K562 (cell line): ENCODE data around the gene USPL1. TPM values are rescaled to one million over a fixed set of nuclear protein-coding genes. Genes with fewer than 3 reads are reported as not detected.
A peak's percentile ranks its signal among the peaks of the same experiment; 100 is the strongest.

Experiments
- BMI1 ChIP-seq: fragments of 150-350 bp; IDR thresholded peaks from 2 replicates; pipeline ENCODE4 v1.6.1; 2014; ENCODE audit warnings: low read length
- CEBPG ChIP-seq, 3 experiments: fragments of 200-800 bp in 1 of 3; sonication (Bioruptor generic) in 1 of 3; sonication (generic) in 1 of 3; formaldehyde crosslinking in 1 of 3; IDR thresholded peaks in 2 of 3; conservative IDR thresholded peaks in 1 of 3; 2 replicates each; pipeline versions ENCODE4 v1.6.1 to v1.8.0; 2016 to 2022; ENCODE audit warnings: missing compliant biosample characterization in 2 of 3, missing genetic modification characterization in 2 of 3, mild to moderate bottlenecking in 1 of 3, missing genetic modification reagents in 1 of 3
- CREB3 ChIP-seq: fragments of 450-650 bp; conservative IDR thresholded peaks from 2 replicates; pipeline ENCODE4 v1.6.1; 2016; ENCODE audit warnings: missing genetic modification characterization, low read depth, mild to moderate bottlenecking, missing compliant biosample characterization, moderate library complexity
- DNMT1 ChIP-seq: fragments of 450-650 bp; IDR thresholded peaks from 2 replicates; pipeline ENCODE4 v1.6.1; 2016; ENCODE audit warnings: antibody characterized with exemption, mild to moderate bottlenecking
- ELF1 ChIP-seq: fragments of 200-800 bp; sonication (Bioruptor generic); IDR thresholded peaks from 2 replicates; pipeline ENCODE4 v1.6.1; 2016; ENCODE audit warnings: missing genetic modification characterization, missing compliant biosample characterization
- FOXK1 ChIP-seq: sonication (generic); formaldehyde crosslinking; IDR thresholded peaks from 2 replicates; pipeline ENCODE4 v1.8.0; 2022; ENCODE audit warnings: missing genetic modification reagents, mild to moderate bottlenecking, borderline replicate concordance
- GMEB1 ChIP-seq: fragments of 250-450 bp; sonication (Bioruptor Pico); IDR thresholded peaks from 2 replicates; pipeline ENCODE4 v1.4.0; 2020; ENCODE audit warnings: mild to moderate bottlenecking
- HINFP ChIP-seq: fragments of 450-650 bp; conservative IDR thresholded peaks from 2 replicates; pipeline ENCODE4 v1.6.1; 2016; ENCODE audit warnings: missing genetic modification characterization, low read depth, mild to moderate bottlenecking, control low read depth, missing compliant biosample characterization
- JUND ChIP-seq, 2 experiments: IDR thresholded peaks; 2 replicates in 1 of 2; 3 replicates in 1 of 2; pipeline ENCODE4 v1.6.1; 2011; ENCODE audit warnings: borderline replicate concordance in 2 of 2, low read depth in 2 of 2, low read length in 2 of 2, improper control_type of control experiment in 1 of 2, missing biosample characterization in 1 of 2, missing genetic modification characterization in 1 of 2, missing genetic modification reagents in 1 of 2
- KLF13 ChIP-seq: fragments of 450-650 bp; IDR thresholded peaks from 2 replicates; pipeline ENCODE4 v1.6.1; 2016; ENCODE audit warnings: missing genetic modification characterization, low read depth, mild to moderate bottlenecking, missing compliant biosample characterization, moderate library complexity, borderline replicate concordance
- MAFF ChIP-seq: IDR thresholded peaks from 2 replicates; pipeline ENCODE4 v1.6.1; 2012; ENCODE audit warnings: low read length, improper control_type of control experiment
- MCM7 ChIP-seq, 2 experiments: fragments of 450-650 bp; IDR thresholded peaks; 2 replicates each; pipeline ENCODE4 v1.6.1; 2016 to 2018
- PCBP2 ChIP-seq: fragments of 200-400 bp; formaldehyde crosslinking; IDR thresholded peaks from 2 replicates; pipeline ENCODE4 v1.6.1; 2018; ENCODE audit warnings: low read length, low read depth, mild to moderate bottlenecking, moderate library complexity; ENCODE audit not compliant: poor library complexity, severe bottlenecking
- RBFOX2 ChIP-seq: fragments of 200-400 bp; formaldehyde crosslinking; IDR thresholded peaks from 2 replicates; pipeline ENCODE4 v1.6.1; 2017; ENCODE audit warnings: low read depth, mild to moderate bottlenecking, low read length, moderate library complexity
- SIN3A ChIP-seq, 2 experiments: fragments of 150-350 bp in 1 of 2; IDR thresholded peaks; 2 replicates each; pipeline ENCODE4 v1.6.1; 2011 to 2016; ENCODE audit warnings: borderline replicate concordance in 2 of 2, low read depth in 2 of 2, low read length in 2 of 2, mild to moderate bottlenecking in 2 of 2, moderate library complexity in 2 of 2; ENCODE audit not compliant: control insufficient read depth in 1 of 2
- SIX5 ChIP-seq, 2 experiments: IDR thresholded peaks; 2 replicates each; pipeline ENCODE4 v1.6.1; 2011; ENCODE audit warnings: low read length in 2 of 2, borderline replicate concordance in 1 of 2, low read depth in 1 of 2, mild to moderate bottlenecking in 1 of 2, moderate library complexity in 1 of 2; ENCODE audit not compliant: insufficient read depth in 1 of 2
- SMARCA4 ChIP-seq: fragments of 450-650 bp; IDR thresholded peaks from 2 replicates; pipeline ENCODE4 v1.6.1; 2016
- SMC3 ChIP-seq: conservative IDR thresholded peaks from 2 replicates; pipeline ENCODE4 v1.6.1; 2011; ENCODE audit warnings: low read depth, low read length, improper control_type of control experiment; ENCODE audit not compliant: insufficient read depth
- ZBTB1 ChIP-seq: sonication (generic); formaldehyde crosslinking; IDR thresholded peaks from 2 replicates; pipeline ENCODE4 v1.8.1; 2023; ENCODE audit warnings: missing genetic modification reagents, low read depth, mild to moderate bottlenecking, borderline replicate concordance
- ZNF124 ChIP-seq: sonication (generic); formaldehyde crosslinking; IDR thresholded peaks from 2 replicates; pipeline ENCODE4 v1.8.1; 2022; ENCODE audit warnings: missing genetic modification reagents
- ZNF263 ChIP-seq: sonication (generic); formaldehyde crosslinking; IDR thresholded peaks from 2 replicates; pipeline ENCODE4 v1.8.0; 2022; ENCODE audit warnings: mild to moderate bottlenecking, missing genetic modification reagents, borderline replicate concordance
- polyA plus RNA-seq, 8 experiments: library from polyadenylated mRNA; depleted of rRNA in 4 of 8; stranded (reverse) in 5 of 8; unstranded in 3 of 8; fragments of >200 nt; fragmentation: Nextera tagmentation in 2 of 8; fragmentation: Illumina TruSeq in 1 of 8; extraction: Ambion mirVana in 2 of 8; extraction: Trizol in 1 of 8; gene quantifications; 2 replicates each; pipeline versions ENCODE4 v1.2.1 to v1.2.3, GENCODE V29; 2011 to 2014; ENCODE audit warnings: inconsistent platforms in 1 of 8, missing spikeins in 1 of 8
- total RNA-seq, 7 experiments: library from RNA; depleted of rRNA in 6 of 7; stranded (reverse); fragments of >200 nt in 6 of 7; fragmentation: Illumina TruSeq in 2 of 7; extraction: Trizol in 2 of 7; gene quantifications; 2 replicates each; pipeline versions ENCODE4 v1.2.1 to v1.2.3, GENCODE V29; 2011 to 2021; ENCODE audit warnings: low replicate concordance in 1 of 7

The USPL1 gene
- total and polyA plus RNA-seq, 9 of the 15 experiments (the other 6 are each of a cell fraction or from before 2014, with no cell fraction given), result 5.5 to 18.0 (median 12.0) TPM

GRCh38 chr13:30617315-30618185 is at the start of gene USPL1 (continued):
- TF ChIP-seq FOXK1 (CRISPR knock-in tag) (peak; percentile 86; the same call in 1 of the 2 replicates), PCBP2 (no peak), JUND (IDR thresholded peaks at IDR 0.05; ENCODE audit: borderline replicate concordance, low read depth, low read length) (peak; percentile 62), JUND (tag; IDR thresholded peaks at IDR 0.05; ENCODE audit: borderline replicate concordance, low read depth, low read length) (peak; percentile 12; the same call in 1 of the 3 replicates), ZBTB1 (CRISPR knock-in tag) (peak; percentile 82; the same call in 1 of the 2 replicates), MCM7 (IDR thresholded peaks at IDR 0.05) (no peak), BMI1 (no peak), ZNF263 (peak; percentile 67; the same call in 1 of the 2 replicates), DNMT1 (no peak), SMARCA4 (0 out of 2 replicates have a peak, but pooled peaks have one; percentile 7), RBFOX2 (peak; percentile 99), MAFF (no peak), GMEB1 (CRISPR knock-in tag) (peak; percentile 77), ELF1 (tag) (peak; percentile 96), CREB3 (tag) (no peak), HINFP (tag) (0 out of 2 replicates have a peak, but pooled peaks have one; percentile 11), SIN3A (IDR thresholded peaks at IDR 0.05; ENCODE audit: borderline replicate concordance in 2 of 2, control insufficient read depth in 1 of 2, low read depth in 2 of 2, low read length in 2 of 2) (peak; percentile 72 to 82; a peak in 2 of 4 replicates), SIX5 (IDR thresholded peaks at IDR 0.05; ENCODE audit: borderline replicate concordance in 1 of 2, insufficient read depth in 1 of 2, low read depth in 1 of 2, low read length in 2 of 2) (peak in 1 of 2 experiments; percentile 42; a peak in 2 of 4 replicates), KLF13 (peak; percentile 94), ZNF124 (CRISPR knock-in tag) (no peak), SMC3 (no peak), CEBPG (CRISPR knock-in tag; IDR thresholded peaks at IDR 0.05) (peak; percentile 45; the same call in 1 of the 2 replicates), CEBPG (tag; conservative IDR thresholded peaks at IDR 0.05 in 1 of 2, IDR thresholded peaks at IDR 0.05 in 1 of 2) (no peak)
